Amniotic epithelial cell (primary cell): ENCODE measurements around the gene AGFG1.
"Not testable (repeated sequence)": the region's sequence is repeated elsewhere in the genome, so short reads cannot be mapped to it uniquely, and the experiment has no call there.

Source experiments
- DNase-seq: peaks from one replicate; pipeline ENCODE4 v3.0.0-alpha.2; 2010; ENCODE audit warnings: low read depth

The AGFG1 gene

DNA sequence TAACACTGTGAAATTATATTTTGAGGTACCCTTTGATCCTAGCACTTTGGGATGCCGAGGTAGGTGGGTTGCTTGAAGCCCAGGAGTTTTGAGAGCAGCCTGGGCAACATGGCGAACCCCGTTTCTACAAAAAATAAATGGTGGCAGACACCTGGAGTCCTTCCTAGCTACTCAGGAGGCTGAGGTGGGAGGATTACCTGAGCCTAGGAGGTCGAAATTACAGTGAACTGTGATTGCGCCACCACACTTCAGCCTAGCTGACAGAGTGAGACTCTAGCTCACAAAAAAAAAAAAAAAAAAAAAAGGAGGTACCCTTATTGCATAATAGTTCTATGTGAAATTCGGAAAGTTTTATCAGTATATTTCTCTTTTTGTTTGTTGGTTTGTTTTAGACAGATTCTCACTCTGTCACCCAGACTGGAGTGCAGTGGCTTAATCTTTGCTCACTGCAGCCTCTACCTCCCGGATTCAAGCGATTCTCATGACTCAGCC lies 67.6 kb downstream of the AGFG1 start:
- DNase-seq = no peak

DNA sequence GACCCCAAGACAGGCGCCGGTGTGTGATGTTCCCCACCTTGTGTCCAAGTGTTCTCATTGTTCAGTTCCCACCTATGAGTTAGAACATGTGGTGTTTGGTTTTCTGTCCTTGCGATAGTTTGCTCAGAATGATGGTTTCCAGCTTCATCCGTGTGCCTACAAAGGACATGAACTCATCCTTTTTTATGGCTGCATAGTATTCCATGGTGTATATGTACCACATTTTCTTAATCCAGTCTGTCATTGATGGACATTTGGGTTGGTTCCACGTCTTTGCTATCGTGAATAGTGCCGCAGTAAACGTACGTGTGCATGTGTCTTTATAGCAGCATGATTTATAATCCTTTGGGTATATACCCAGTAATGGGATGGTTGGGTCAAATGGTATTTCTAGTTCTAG lies 68.4 kb downstream of the AGFG1 start:
- DNase-seq = not testable (repeated sequence)

DNA sequence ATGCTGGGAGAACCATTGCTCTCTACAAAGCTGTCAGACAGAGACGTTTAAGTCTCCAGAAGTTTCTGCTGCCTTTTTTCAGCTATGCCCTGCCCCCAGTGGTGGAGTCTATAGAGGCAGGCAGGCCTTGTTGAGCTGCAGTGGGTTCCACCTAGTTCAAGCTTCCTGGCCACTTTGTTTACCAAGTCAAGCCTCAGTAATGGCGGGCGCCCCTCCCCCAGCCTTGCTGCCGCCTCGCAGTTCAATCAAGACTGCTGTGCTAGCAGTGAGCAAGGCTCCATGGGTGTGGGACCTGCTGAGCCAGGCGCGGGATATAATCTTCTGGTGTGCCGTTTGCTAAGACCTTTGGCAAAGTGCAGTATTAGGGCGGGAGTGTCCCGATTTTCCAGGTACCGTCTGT lies 74.0 kb downstream of the AGFG1 start:
- peak; percentile 10 for DNase-seq

DNA sequence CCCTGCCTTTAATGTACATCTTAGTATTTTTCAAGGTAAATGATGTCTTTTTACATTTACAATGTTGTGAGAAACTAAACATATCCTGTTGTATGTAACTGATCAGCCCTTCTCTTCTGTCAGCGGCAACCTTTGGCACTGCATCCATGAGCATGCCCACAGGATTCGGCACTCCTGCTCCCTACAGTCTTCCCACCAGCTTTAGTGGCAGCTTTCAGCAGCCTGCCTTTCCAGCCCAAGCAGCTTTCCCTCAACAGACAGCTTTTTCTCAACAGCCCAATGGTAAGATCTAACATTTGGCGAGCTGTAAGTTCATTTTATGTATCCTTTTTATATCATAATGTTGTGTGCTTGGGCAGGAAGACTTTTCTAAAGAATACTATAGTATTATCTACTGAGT lies 79.9 kb downstream of the AGFG1 start:
- DNase-seq = no peak

DNA sequence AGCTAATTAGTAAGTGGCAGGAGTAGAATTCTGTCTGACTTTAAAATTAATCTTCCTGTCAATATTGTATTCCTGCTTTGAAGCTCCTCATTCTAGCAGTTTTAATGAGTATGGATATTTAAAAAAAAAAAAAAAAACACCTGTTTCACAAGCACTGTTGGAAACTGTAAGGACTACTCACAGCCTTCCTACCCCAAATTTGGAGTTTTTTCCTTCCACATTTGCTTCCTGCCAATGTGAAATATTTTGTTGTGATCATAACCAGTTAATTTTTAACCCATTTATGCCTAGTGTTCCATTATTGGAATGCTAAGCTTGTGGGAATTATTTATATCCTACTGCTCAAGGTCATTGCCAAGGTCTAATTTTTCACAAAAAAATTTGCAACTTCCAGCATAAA lies 90.6 kb downstream of the AGFG1 start:
- no peak for DNase-seq

DNA sequence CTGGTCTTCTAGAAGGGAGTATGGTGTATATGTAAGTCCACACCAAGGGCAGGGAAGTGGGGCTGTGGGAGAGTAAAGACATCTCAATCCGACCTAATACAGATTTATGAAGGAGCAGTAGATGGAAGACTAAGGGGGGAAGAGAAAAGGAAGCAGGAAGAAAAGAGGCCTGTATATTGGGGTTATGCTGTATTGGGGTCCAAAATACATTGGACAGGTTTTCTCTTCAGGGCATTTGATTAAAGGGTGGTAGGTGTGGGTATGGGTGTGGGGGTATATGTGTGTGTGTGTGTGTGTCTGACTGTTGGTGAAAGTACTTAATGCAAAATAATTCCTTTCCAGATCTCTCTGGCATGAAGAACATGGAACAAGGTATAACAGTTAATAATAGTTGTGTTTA lies 93.1 kb downstream of the AGFG1 start:
- DNase-seq = no peak

DNA sequence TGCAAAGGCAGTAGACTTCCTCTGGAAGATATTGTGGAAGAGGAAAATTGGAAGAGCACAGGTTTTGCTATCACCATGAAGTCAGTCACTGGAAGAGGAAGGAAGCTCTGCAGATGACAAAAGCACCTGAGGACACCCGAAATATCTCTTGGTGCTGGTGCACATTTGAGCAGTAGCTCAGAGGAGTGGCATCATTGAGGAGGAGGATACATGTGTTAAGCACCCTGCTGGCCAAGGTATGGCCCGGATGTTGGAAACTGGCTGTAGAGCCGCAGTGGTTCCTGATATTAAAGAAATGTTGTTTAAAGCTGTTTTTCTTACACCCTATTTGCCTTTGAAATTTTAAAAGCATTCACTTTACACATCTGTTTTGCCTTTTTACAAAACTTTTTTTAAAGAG lies 94.1 kb downstream of the AGFG1 start:
- DNase-seq = no peak

DNA sequence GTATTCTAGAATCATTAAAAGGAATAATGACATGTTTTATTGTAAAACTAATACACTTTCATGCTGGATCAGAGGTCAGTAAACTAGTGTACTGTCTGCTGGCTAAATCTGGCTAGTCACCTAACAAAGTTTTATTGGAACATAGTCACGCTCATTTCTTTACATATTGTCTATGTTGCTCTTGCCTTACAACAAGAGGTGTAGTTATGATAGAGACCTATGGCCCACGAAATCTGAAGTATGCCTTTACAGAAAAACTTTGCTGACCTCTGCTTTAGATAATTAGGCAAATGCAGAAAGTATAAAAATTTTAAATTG lies 96.9 kb downstream of the AGFG1 start:
- no peak for DNase-seq

DNA sequence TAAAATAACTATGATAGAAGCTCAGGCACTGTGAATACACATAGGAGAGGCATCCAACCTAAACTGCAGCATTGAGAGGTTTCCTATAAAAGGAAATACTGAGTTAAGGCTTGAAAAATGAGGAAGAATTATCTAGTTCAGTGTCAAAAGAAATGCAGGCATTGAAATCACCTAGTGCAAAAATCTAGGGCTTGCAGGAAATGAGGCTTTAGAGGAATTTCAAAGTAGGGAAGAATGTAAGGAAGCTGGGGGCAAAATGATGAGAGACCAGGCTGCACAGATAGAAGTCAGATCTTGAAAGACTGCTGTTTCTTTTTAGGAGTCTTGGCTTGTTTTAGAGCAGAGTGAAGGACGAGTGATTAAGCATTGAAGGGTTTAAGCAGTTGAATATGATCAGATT lies 98.7 kb downstream of the AGFG1 start:
- no peak for DNase-seq

DNA sequence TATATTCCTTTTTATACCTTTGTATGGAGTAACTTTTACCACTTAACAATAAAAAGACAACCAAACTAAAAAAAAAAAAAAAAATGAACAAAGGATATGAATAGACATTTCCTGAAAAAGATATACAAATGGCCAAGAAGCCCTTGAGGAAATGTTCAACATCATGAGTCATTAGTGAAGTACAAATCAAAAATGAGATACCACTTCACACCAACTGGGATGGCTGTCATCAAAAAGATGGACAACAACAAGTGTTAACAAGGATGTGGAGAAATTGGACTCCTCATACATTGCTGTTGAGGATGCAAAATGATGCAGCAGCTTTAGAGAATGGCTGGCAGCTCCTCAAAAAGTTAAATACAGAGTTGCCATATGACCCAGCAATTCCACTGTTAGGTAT lies 104.2 kb downstream of the AGFG1 start:
- peak; percentile 20 for DNase-seq

DNA sequence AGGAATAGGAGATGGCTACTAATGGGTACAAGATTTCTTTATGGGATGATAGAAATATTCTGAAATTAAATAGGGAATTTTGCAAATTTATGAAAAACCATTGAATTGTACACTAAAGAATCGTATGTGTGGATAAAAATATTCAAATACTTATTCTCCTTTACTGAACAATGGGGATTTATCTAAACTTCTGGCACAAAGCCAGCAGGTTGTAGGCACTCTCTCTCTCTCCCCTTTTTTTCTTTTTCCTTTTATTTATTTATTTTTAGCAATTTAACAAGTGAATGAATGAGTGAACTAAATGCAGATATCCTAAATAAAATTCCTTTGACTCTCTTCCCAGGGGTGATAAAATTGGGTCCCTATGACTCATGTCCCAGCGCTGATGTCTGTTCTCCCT lies 104.9 kb downstream of the AGFG1 start:
- DNase-seq = no peak

DNA sequence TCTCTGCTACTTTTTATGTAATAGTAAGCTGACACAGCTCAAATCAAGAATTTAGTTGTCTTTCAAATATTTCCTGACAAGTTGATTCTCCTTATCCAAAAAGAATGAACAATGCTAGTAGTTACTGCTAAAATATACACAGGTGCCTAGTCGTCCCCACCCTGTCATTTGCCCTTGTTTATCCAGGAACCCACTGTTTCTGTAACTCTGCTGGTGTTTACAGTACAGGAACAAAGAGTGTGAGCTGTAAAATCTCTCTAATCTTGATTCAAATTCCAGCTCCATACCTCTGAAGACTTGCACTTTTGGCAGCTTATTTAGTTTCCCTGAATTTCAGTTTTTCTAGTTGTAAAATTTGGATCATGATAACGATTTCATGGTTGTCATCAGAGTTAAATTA lies 105.6 kb downstream of the AGFG1 start:
- DNase-seq = no peak

DNA sequence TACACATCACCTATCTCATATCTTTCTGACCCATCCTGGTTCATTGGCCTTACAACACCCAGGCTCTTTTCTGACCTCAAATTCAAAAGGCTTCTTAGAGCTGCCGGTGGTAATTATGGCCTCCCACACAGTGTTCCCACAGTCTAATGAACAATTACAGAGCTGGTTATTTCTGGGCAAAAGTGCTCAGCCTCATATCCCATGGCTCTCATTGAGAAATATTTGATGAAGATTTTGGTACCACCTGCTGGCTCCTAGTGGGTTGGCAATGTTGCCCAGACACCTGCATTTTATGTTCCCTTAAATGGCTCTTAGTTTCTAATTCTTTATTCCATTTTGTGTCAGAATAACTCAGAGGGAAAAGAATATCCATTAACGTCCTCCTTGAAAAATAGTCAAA lies 106.7 kb downstream of the AGFG1 start:
- DNase-seq = no peak

DNA sequence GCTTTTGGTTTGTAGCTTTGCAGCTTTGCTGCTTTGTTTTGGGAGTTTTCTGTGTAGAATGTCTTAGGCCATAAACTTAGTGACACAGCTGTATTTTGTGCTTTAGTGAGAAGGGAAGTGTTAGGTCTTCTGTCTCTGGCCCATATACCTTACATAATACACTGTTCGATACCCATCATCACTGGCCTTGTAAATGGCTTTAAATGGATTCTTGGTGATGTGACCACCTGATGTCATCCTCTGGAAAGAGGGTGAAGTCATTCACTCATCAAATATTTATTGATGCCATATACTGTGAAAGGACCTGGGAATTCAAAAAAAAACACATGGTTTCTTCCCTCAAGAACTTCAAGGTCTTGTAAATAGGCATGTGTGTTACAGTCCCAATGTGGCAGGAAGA lies 107.8 kb downstream of the AGFG1 start:
- DNase-seq = no peak

DNA sequence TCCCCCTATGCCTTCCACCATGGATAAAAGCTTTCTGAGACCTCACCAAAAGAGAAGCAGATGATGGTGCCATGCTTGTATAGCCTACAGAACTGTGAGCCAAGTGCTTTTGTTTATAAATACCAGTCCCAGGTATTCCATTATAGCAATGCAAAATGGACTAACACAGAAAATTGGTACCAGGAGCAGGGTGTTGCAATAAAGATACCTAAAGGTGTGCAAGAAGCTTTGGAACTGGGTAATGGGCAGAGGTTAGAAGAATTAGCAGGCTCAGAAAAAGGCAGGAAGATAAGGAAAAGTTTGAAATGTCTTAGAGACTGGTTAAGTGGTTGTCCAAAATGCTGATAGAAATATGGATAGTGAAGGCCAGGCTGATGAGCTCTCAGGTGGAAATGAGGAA lies 110.4 kb downstream of the AGFG1 start:
- DNase-seq = no peak

DNA sequence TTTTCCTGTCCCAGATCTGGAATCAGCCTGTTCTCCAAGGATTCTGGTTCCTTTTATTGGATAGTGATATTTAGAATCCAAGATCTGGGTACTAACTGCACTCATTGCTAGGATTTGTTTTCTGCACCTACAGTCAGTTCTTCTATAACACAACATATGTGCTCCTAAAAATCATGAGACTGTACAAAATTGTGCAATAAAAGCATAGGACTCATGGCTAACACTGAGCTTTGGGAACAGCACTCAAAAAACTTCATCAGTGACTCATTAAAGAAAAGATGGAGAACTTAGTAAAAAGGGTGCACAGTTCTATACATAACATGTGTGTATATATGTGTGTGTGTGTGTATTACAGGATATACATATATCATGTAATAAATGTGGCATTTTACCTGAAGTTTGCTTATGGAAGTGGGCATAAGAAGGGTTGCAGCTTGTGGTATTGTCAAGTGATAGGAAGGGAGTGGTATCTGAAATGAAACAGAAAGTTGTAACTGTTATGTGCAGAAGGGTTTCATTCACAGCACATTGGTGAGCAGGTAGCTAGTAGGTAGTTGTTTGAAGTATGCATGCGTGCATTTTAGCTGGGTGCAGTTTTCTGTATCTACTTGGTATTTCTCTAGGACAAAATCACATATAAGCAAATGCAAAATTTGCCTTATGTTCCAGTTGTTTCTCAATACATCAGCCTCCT lies 120.9 kb downstream of the AGFG1 start:
- DNase-seq = peak; percentile 33

DNA sequence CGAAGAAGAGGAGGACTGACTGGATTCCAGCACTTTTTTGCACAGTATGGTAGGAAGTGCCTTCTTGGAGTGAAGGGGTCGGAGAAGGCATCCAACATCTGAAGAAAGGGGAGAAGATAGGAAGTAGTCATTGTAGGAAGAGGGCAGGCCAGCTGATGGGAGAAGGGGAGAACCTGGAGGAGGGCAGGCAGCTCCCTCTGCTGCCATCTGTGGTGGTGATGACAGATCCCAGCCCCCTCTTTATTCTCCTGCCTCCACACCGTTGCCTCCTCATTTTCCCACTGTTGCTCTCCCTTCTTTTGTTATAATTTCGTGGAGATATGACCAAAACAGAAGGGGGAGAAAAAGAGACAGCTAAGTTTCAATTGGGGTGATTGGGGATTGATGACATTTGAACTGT lies 123.8 kb downstream of the AGFG1 start:
- no peak for DNase-seq

DNA sequence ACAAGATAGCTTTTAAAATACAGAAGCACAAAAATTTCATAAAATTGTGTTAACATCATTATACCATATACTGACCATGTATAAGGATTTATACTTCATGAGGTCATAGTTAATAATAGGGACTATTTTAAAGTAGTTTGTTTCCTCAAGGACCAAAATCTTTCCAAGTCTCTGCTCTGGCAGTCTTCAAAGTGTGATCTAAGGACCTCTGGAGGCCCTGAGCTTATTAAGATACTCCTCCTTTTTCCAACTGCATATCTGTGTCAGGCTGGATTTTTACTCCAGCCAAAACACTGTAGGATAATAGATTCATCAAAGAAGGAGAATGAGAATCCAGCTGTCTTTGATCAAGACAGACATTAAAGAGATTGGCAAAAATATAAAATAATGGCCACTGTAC lies 125.1 kb downstream of the AGFG1 start:
- DNase-seq = no peak

DNA sequence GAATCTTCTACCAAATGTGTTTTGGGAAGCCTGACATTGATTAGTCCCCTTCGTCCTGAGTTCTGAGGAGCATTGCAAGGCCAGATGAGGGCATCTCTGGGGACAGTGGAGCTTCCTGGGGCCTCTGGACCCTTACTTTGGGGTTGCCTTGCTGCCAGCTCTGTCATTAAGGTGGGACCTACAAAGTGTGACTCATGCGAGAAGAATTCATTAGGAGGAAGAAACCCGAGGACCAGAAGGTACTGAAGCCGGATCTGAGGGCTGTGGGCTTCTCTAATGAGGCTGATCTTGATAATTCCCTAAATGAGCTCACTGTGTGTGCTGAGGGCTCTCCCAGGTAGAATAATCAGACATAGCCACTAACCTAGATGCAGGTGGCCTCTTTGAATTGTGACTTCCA lies 126.0 kb downstream of the AGFG1 start:
- DNase-seq = no peak

DNA sequence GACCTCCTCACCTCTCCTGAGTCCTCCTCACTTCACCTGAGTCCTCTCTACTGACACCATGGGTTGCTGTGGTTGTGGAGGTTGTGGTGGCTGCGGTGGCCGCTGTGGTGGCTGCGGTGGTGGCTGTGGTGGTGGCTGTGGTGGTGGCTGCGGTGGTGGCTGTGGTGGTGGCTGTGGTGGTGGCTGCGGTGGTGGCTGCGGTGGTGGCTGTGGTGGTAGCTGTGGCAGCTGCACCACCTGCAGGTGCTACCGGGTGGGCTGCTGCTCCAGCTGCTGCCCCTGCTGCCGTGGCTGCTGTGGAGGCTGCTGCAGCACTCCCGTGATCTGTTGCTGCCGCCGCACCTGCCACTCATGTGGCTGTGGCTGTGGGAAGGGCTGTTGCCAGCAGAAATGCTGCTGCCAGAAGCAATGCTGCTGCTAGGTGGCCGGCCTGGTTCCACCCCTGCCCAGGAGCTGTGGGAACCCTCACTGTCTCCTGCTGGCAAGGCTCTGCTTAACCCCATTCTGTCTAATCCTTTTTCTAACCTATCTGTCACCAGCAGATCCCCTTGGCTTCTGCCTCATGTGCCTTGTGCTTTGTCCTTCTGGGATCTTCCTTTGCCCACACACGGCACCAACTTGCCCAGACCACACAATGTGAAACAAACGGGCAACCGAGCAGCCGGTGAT lies 127.0 kb downstream of the AGFG1 start, which contains the start of gene SCYGR2:
Gene SCYGR2, plus strand, starts transcription at position 59 of the 669 bp plus-strand sequence. Its CDS starts 0 bp downstream, at position 59.
- not testable (repeated sequence) for DNase-seq

DNA sequence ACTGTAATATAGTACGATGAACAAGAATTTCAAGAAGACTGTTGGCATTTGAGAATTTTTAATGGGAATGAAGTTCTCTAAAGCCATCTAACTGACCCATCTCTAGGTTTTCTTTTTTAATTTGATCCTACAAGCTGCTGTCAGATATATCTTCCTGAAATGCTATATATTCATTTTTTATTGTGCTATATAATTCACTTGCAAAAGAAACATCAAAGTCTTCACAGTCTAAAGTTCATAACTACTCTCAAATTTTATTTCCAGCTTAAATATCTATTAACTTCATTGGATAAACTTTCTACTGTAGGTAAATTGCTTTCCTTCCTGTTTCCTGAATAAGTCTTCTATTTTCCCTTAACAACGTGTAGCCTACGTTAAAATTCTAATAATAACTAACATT lies 130.4 kb downstream of the AGFG1 start:
- DNase-seq = no peak

DNA sequence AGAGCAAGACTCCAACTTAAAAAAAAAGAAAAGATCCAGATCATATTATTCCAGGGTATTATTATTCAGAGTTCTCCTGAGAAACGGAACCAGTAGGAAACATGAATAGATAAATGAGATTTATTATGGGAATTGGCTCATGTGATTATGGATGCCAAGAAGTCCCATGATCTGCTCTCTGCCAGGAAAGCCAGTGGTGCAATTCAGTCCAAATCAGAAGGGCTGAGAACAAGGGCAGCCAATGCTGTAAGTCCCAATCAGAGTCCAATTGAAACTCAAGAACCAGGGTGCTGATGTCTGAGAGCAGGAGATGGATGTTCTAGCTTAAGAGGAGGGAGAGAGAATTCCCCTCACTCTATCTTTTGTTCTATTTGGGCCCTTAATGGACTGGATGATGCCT lies 134.5 kb downstream of the AGFG1 start:
- DNase-seq = peak; percentile 49

DNA sequence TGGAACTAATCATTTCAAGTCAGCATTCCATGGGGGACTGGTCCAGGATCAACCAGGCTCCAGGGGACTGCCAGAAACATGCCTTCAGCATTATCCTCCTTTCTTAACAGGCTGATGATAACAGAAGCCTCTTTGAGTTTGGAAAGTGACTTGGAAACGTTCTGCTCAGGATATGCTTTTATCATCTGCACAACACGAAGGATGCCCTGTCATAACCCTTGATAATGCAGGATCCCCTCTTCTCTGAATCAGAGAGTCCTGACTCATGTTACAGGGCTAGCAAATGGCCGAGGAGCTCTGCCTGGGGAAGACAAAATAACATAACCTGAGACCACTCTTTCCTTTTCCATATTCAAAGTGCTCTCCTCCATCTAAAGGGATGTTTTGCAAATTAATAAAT lies 136.0 kb downstream of the AGFG1 start:
- DNase-seq = peak; percentile 58
